IPS DF 4.7 (cell line): Measurements from ENCODE around the gene NKTR.
A peak's percentile ranks its signal among the peaks of the same experiment; 100 is the strongest.
"Not testable (repeated sequence)": the region's sequence is repeated elsewhere in the genome, so short reads cannot be mapped to it uniquely, and the experiment has no call there.

Source experiments
- DNase-seq: peaks from one replicate; pipeline ENCODE4 v3.0.0-alpha.2; 2013; ENCODE audit warnings: low spot score; ENCODE audit errors: extremely low read depth

The NKTR gene

GRCh38 chr3:42595682-42596081 is 4.8 kb upstream of the NKTR start:
- no peak for DNase-seq

- DNase-seq, result not testable (repeated sequence)
These were observed 3.4 kb upstream of the NKTR start for GRCh38 chr3:42597098-42597497.

GRCh38 chr3:42600958-42601675 is 631 bp downstream of the NKTR start:
- DNase-seq, result no peak

DNA sequence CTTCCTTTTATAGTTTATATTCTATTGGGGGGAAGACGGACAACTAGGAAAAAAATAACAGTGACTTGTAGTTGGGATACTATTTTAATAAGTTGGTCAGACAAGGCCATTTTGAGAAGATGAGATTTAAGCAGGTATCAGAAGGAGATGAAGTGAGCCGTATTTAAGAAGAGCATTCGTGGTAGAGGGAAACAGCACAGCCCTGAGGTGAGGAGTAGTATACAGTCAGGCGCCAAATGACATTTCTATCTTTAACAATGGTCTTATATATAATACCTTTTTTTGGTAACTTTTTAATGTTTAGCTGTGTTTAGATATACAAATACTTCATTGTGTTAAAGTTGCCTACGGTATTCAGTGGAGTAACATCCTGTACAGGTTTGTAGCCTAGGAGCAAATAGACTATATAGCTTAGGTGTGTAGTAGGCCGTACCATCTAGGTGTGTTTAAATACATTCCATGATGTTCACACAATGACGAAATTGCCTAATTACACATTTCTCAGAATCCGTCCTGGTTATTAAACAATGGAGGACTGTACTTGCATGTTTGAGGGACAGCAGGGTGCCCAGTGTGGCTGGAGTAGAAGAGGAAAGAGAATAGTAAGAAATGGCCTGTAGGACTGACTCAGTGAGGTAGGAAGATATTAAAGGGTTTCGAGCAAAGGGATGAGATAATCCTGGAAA is 1.6 kb downstream of the NKTR start:
- no peak for DNase-seq

- no peak for DNase-seq
These were observed 2.5 kb downstream of the NKTR start for GRCh38 chr3:42602961-42603360.

GRCh38 chr3:42605546-42606173 is 5.2 kb downstream of the NKTR start:
- no peak for DNase-seq

DNA sequence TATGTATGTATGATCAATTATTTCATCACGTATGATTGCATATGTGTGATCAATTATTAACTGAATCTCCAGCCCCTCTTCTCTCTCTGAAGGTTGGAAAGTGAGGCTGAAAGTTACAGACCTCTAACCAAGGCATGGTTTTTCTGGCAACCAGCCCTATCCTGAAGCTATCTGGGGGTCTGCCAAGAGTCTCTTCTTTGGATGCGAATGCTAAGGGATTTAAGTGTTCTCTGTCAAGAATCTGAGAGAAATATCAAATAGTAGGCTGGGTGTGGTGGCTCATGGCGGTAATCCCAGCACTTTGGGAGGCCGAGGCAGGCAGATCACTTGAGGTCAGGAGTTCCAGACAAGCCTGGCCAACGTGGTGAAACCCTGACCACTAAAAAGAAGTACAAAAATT is 8.1 kb downstream of the NKTR start:
- DNase-seq, result no peak

DNA sequence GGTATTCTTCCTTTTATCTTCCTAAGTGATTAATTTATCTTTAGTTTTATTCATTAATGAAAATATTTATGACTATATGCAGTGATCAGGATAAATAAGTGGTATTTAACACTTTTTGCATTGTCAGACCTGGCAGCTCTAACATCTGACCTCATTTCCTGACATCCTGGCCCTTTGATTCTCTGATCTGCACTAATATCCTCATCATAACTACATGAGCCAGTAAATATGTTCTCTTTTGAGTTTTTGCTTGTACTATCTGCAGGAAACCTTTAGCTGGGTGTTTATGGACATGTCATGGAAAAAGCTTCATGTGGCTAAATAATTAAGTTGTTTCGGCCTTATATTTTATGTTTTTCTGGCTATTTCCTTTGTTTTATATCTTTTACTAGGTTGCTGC is 10.5 kb downstream of the NKTR start:
- DNase-seq, result no peak

DNA sequence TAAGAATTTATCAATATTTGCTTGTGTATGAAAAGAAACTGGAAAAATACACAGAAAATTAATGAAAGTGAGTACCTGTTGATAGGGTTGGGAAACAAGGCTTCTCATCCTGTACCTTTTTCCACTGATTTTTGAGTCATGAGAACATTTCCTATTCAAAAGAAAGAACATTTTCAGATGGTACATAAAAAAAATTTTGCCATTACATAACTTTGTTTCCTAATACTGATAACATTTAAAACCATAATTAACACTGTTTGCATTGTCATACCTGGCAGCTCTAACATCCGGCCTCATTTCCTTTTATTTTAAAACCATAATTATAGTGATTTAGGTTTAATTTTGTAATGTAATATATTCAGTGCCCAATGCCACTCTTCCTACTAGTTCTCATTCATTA is 11.7 kb downstream of the NKTR start:
- DNase-seq, result no peak

DNA sequence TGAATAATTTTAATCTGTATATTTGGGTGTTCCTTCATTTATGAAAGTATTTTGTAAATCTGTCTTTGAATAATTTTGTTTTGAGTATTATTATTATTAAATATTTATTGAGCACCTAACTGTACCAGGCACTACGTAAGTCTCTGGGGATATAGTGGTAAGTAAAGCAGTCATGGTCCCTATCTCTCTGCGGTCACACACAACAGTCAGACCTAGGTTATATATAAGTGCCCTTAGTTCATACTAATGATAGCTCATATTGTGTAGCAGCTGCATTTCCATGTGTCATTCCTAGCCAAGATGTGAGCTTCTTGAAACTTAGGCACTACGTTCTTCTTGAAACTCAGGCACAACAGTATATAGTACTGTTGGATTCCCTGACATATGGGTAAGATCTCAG is 12.4 kb downstream of the NKTR start:
- DNase-seq, result no peak

DNA sequence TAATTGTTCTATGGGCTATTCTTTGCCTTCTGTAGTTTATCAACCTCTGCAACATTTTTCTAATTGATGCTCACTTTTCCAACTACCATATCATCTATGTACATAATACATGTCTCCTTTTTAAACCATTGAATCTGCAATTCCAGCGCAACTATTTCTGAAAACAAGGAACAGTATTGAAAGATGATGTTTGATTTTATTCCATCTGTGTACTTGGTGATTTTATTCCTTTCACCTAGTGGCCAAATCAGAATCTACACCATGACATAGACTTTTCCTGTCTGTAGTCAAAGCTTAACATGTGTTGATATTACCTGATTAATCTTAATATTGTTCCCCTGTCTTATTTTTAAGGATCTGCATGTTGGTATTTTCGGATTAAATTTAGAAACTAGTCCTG is 13.0 kb downstream of the NKTR start:
- no peak for DNase-seq

GRCh38 chr3:42631620-42632019 is 31.1 kb downstream of the NKTR start:
- no peak for DNase-seq

DNA sequence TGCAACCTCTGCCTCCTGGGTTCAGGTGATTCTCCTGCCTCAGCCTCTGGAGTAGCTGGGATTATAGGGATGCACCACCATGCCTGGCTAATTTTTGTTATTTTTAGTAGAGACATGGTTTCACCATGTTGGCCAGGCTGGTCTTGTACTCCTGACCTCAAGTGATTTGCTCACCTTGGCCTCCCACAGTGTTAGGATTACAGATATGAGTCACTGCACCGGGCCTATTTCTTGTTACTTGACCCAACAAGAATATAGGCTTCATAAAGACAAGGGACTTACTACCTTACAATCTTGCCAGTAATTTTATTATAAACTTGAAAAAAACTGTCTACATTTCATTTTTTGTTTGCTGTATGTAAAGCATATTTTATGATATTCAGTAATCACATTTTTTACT is 31.7 kb downstream of the NKTR start:
- no peak for DNase-seq

DNA sequence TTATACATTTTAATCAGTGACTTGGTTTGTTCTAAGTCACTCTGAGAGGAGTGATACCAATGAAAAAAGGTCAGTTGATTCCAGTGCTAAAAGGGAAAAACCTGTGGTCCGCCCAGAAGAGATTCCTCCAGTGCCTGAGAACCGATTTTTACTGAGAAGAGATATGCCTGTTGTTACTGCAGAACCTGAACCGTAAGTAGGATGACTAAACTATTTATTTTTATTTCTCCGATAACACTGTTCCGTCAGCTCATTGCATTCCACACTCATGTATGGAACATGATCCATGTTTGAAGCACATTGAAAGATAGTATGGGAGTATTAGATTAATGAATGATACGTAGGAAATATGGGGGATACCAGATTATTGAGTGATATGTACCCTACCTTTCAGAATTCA is 33.1 kb downstream of the NKTR start:
- no peak for DNase-seq

- DNase-seq, result no peak
These were observed 34.6 kb downstream of the NKTR start for GRCh38 chr3:42635111-42635510.

- DNase-seq, result no peak
These were observed 36.5 kb downstream of the NKTR start for GRCh38 chr3:42637001-42637400.

DNA sequence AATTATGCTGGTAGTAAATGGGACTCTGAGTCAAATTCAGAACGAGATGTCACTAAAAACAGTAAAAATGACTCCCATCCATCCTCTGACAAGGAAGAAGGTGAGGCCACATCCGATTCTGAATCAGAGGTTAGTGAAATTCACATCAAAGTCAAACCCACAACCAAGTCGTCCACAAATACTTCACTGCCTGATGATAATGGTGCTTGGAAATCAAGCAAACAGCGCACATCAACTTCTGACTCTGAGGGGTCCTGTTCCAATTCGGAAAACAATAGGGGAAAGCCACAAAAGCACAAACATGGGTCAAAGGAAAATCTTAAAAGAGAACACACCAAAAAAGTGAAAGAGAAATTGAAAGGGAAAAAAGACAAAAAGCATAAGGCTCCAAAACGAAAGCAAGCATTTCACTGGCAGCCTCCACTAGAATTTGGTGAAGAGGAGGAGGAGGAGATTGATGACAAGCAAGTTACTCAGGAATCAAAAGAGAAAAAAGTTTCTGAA is 37.9 kb downstream of the NKTR start:
- DNase-seq, result no peak

GRCh38 chr3:42639192-42639591 is 38.7 kb downstream of the NKTR start:
- DNase-seq, result no peak

- DNase-seq, result no peak
These were observed 39.6 kb downstream of the NKTR start for GRCh38 chr3:42640129-42640528.

DNA sequence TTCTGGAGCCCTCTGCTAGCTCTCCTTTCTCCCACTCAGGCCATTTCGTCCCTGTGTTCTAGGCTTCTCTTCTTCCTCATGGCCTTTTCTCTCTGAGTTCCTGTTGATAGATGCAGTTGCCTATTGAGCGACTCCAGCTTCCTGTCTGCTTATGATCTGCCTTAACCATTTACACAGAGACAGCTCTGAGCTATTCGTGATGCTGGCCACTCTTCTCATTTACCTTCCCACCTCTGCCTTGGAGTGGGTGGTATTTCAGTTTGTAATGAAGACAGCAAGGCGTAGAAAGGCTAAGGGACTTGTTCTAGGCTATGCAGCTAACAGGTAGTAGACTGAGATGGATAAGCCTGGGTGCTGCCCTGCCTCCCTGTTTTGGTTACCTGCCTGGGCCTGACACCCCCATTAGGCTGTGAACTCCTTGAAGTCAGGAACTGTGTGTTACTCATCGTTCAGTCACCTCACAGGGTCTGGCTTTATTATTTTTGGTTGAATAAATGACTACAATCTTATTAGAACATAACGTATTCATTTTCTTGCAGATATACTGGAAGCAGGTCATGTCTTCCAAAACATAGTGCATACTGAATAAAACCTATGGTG is 40.4 kb downstream of the NKTR start:
- no peak for DNase-seq

GRCh38 chr3:42647821-42648459 is 47.5 kb downstream of the NKTR start:
- DNase-seq, result peak; percentile 66

DNA sequence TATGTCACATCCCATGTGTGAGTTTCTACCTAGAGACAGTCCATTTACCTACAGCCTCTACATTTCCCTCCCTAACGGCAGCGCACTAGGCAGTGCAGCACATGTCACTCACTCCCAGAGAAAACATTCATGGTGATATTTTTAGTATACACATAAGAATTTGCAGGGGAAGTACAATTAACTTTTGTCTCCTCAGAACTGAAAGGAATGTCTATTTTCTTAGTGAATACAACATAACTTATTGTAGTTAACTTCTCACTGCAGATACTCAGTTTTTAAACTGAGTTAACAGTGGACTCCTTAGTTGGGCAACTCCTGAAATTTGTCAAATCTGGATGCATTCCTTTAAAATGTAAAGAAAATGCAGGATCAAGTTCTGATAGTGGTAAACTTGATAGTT is 48.5 kb downstream of the NKTR start:
- no peak for DNase-seq
